Coronary artery (tissue), 2 donors: ENCODE measurements around the gene IL21.
"Not testable (repeated sequence)": the region's sequence is repeated elsewhere in the genome, so short reads cannot be mapped to it uniquely, and the experiment has no call there.

Source experiments
- DNase-seq: peaks from one replicate; pipeline ENCODE4 v3.0.0-alpha.2; 2017; ENCODE audit warnings: low spot score
- H3K27ac ChIP-seq, 2 donors: fragments of 200-600 bp; sonication (generic); one replicate each; pipeline ENCODE4 v1.5.1; 2016 to 2019
- H3K4me3 ChIP-seq: fragments of 200-600 bp; sonication (generic); 2 replicates; pipeline ENCODE4 v1.5.1; 2016; ENCODE audit warnings: mild to moderate bottlenecking, moderate library complexity
- TF ChIP-seq, protein P1 (sequence below): fragments of 200-600 bp; sonication (generic); IDR thresholded peaks from one replicate; pipeline ENCODE4 v1.5.1; 2019; ENCODE audit warnings: antibody characterized with exemption

Gene IL21

DNA sequence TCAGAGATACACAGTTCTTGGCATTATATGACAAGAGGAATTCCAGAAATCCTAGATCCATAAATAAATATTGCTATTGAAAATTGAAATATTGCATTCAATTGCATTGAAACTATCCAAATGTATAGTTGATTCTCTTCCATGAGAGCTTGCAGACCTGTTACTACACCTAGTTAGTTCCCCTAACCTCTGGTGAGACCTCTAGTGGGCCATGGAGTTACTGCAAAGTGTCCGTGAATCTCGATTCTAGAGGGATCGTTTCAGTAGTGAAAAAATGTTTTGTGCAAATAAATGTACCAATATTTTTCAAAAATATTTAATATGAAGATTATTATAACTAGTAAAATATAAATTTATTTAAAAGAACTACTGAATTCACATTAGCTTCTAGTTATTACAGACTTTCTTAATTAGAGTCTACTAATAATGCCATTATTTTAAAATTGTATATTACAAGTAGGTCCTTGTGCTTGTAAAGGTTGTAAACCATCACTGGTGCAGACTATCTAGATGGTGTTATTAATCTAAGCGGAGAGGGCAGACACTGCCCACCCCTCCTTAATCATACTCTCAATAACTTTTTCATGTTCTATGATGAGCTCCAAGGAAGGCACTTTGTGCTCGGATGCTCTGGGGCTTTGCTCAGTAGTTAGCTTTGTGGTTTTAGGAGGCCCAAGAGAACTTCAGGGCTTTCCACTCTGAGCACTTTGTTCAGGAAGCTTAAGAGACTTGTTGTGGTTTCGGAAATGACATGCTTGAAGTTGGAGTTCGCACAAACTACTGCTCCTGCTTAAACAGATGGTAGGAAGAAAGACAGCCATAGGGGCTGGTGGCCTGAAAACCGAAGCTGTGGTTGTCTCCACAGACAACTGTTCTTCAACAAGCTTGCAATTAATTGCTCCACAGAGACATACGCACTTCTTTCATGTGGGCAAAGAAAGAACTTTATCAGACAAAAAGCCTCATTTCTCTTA lies 42.8 kb downstream of the IL21 start:
- Histone ChIP-seq H3K27ac (no peak overlapping the region), H3K4me3 (no peak overlapping the region)
- DNase-seq: no peak
- TF ChIP-seq, protein P1, sequence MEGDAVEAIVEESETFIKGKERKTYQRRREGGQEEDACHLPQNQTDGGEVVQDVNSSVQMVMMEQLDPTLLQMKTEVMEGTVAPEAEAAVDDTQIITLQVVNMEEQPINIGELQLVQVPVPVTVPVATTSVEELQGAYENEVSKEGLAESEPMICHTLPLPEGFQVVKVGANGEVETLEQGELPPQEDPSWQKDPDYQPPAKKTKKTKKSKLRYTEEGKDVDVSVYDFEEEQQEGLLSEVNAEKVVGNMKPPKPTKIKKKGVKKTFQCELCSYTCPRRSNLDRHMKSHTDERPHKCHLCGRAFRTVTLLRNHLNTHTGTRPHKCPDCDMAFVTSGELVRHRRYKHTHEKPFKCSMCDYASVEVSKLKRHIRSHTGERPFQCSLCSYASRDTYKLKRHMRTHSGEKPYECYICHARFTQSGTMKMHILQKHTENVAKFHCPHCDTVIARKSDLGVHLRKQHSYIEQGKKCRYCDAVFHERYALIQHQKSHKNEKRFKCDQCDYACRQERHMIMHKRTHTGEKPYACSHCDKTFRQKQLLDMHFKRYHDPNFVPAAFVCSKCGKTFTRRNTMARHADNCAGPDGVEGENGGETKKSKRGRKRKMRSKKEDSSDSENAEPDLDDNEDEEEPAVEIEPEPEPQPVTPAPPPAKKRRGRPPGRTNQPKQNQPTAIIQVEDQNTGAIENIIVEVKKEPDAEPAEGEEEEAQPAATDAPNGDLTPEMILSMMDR: no peak

DNA sequence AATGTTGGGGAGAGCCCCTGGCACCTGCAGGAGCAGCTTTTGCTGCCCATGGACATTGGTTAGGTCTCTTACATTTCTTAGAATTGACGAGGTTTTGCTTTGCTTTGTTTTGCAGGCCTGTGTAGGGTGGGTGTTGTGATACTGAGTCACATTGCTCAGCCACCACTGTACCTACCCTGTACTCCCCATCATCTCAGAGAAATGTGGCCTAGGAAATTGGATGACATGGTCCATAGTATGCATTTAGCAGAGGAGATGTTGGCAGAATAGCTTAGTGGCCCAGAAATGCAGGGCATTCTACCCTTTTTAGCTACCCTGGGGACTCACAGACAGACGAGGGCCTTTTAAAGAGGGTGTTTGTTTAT lies 43.7 kb downstream of the IL21 start:
- Histone ChIP-seq H3K27ac (no peak overlapping the region), H3K4me3 (no peak overlapping the region)
- no peak for DNase-seq
- TF ChIP-seq, protein P1: no peak

DNA sequence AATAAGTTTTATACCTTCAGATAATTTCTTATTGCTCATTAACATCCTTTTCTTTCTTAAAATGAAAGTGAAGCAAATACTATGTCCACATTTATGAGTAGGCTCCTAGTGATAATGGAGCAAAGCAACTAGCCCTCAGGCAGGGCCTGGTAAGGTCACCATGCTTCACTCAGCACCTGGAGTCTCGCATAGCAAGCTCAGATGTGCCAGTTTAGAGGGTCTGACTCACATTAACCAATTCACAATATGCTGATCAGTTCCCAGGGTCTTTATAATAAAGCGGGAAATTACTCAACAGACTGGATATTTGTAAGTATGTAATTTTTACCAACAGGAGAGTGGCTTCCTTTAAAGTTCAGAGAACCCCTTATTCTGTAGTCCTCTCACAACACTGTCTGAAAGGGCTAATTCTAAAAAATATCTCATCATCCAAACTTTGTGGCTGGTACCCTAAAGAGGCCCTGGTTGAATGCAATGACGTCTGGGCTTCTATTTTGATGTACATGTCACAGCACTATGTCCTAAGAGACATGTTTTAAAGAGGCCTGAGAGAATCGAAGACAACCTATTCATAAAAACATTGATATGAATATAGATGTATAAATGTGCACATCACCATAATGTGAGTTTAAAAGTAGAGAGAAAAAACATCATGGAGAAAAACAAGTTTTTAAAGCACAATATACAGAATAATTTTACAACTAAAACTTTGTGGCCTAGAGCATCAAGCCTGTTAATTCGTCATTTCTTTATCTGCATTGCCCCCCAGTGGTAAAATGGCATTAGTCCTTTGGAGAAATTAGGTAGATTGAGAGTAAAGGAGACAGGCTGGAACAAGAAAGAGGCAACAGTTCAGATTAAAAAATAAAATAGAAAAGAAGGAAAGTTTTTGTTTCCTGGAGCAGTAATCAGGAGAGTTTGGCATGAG lies 44.3 kb downstream of the IL21 start:
- TF ChIP-seq, protein P1: peak; percentile 20
- no peak for DNase-seq
- Histone ChIP-seq H3K27ac (no peak overlapping the region), H3K4me3 (no peak overlapping the region)

DNA sequence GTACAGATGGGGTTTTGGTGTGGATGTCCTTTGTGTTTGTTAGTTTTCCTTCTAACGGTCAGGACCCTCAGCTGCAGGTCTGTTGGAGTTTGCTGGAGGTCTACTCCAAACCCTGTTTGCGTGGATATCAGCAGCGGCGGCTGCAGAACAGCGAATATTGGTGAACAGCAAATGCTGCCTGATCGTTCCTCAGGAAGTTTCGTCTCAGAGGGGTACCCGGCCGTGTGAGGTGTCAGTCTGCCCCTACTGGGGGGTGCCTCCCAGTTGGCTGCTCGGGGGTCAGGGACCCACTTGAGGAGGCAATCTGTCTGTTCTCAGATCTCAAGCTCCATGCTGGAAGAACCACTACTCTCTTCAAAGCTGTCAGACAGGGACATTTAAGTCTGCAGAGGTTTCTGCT lies 46.5 kb downstream of the IL21 start:
- not testable (repeated sequence) for H3K4me3 ChIP-seq, H3K27ac ChIP-seq, DNase-seq

DNA sequence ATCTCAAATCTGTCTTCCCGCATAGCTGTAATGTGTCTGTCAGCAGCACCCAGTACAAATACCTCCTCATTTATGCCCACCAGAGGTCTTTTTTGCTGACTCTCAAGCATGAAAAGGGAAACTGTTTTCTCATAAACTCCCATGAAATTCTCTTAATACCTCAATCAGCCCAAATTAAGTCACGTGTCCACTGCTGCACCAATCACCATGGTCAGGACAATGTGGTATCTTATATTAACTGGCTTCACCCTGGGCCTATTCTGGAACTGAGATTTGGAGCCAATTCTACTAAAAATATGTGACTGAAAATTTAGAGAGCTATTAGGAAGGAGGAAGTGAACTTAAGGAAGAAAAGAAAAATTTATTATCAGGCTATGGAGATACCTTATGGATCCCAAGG lies 58.4 kb downstream of the IL21 start:
- Histone ChIP-seq H3K27ac (no peak overlapping the region), H3K4me3 (no peak overlapping the region)
- TF ChIP-seq, protein P1: no peak
- DNase-seq: no peak
